Prostate gland (tissue), 2 donors: ENCODE results near the gene SLC1A2.

Experiments
- CTCF ChIP-seq, 4 experiments: fragments of 200-600 bp in 2 of 4; fragments of 450-650 bp in 2 of 4; sonication (generic) in 2 of 4; IDR thresholded peaks; 1 replicate in 3 of 4; 2 replicates in 1 of 4; pipeline ENCODE4 v1.5.1; 2016 to 2019; ENCODE audit warnings: antibody characterized with exemption in 4 of 4, mild to moderate bottlenecking in 2 of 4, moderate library complexity in 2 of 4
- POLR2A ChIP-seq: fragments of 450-650 bp; IDR thresholded peaks from one replicate; pipeline ENCODE4 v1.6.1; 2016; ENCODE audit warnings: antibody characterized with exemption, mild to moderate bottlenecking

GRCh38 chr11:35304900-35305460, 114.4 kb downstream of the SLC1A2 start:
- no peak for TF ChIP-seq CTCF (IDR thresholded peaks at IDR 0.05)
- no peak for TF ChIP-seq POLR2A
